ENCODE results near the gene TET2.
"Not testable (repeated sequence)": the region's sequence is repeated elsewhere in the genome, so short reads cannot be mapped to it uniquely, and the experiment has no call there.

The TET2 gene

DNA sequence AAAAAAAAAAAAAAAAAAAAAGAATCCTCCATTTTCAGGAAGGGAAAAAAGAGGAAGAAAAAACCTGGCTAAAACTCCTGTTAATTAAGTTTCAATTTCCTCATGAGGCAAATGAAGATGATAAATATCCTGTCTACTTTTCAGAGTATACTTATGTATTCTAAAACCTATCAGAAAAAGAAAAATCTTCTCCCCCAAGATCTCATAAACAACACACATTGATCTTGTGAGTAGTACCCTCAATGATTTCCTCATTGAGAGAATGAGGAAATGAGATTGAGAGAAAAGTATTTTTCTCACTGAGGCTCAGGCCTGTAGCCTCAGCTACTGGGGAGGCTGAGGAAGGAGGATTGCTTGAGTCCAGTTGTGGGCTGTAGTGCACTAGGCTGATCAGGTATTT lies 146.7 kb downstream of the TET2 start:
- DNase-seq = peak; percentile 72

DNA sequence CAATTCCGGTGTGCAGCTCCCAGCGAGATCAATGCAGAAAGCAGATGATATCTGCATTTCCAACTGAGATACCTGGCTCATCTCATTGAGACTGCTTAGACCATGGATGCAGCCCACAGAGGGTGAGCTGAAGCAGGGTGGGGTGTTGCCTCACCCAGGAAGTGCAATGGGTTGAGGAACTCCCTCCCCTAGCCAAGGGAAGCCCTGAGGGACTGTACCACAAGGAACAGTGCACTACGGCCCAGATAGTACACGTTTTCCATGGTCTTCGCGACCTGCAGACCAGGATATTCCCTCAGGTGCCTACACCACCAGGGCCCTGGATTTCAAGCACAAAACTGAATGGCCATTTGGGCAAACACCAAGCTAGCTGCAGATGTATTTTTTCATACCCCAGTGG lies 150.0 kb downstream of the TET2 start:
- DNase-seq = peak; percentile 39

DNA sequence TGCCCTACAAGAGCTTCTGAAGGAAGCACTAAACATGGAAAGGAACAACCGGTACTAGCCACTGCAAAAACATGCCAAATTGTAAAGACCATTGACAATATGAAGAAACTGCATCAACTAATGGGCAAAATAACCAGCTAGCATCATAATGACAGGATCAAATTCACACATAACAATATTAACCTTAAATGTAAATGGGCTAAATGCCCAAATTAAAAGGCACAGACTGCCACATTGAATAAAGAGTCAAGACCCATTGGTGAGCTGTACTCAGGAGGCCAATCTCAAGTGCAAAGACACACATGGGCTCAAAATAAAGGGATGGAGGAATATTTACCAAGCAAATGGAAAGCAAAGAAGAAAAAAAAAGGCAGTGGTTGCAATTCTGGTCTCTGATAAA lies 152.4 kb downstream of the TET2 start:
- DNase-seq = not testable (repeated sequence)

DNA sequence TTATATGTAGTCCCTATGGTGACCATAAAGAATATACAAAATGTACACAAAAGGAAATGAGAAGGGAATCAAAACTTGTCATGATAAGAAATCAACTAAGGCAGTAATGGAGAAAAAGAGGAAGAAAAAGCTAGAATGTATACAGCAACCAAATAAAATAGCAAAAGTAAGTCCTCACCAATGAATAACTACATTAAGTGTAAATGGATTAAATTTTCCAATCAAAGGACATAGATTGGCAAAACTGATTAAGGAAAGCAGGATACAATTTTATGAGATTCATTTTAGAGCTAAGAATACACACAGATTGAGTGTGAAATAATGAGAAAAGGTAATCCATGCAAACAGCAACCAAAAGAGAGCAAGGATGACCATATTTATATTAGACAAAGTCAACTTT lies 157.4 kb downstream of the TET2 start:
- DNase-seq = peak; percentile 28

DNA sequence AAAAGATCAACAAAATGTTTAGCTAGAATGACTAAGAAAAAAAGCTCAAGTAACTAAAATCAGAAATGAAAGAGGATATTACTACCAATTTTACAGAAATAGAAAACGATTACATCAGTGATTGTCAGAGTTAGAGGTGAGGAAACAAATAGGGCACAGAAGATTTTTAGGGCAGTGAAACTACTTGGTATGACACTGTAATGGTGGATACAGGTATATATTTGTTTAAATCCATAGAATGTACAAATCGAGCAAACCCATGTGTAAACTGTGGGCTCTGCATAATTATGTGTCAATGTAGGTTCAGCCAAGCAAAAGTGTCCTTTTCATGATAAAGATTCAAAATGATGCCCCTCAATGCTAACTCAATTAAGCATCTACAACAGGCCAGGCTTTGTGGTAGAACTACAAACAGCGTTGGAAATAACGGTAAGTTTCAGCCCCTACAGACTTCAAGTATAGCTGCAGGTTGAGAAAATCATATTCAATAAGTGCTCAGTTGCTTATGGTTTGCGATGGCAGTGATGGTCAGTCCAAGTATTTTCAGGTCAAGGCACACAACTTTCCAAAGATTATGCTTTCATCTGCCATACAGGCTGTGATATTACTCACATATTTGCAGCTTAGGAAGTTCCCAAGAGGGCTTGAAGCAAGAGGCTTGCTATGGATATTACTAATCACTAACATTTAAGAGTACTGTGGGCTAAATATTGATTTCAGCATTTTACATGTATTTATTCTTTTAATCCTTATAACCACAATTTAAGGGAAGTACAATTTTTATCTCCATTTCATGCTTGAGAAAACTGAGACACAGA lies 158.6 kb downstream of the TET2 start:
- peak; percentile 93 for DNase-seq

DNA sequence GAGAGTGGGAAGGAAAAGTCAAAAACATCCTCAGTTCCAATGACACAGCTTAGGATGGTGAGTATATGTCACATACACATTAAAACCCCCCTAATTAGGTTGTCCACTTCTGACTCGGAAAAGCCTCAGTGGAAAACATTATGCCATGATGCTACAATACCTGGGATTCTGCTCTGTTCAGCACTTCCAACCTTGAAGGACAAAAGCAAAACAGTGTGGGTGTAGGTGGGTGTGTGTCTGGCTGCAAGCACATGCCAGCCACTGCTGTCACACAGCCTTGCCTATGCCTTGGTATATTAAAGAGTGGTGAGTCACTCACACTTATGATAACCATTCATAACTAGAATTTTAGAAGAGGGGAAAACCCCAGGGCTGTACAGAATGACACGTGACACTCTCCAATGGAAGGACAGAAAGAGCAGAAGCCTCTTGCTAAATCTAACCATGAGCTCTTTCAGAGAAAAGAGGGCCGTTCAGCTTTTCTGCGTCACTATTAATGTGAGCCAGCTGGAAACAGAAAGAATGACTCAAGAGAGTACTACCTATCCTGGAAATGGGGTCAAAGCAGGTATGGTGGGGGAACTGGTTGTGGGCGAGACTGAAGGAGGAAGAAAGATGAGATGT lies 159.6 kb downstream of the TET2 start:
- peak; percentile 99 for DNase-seq

DNA sequence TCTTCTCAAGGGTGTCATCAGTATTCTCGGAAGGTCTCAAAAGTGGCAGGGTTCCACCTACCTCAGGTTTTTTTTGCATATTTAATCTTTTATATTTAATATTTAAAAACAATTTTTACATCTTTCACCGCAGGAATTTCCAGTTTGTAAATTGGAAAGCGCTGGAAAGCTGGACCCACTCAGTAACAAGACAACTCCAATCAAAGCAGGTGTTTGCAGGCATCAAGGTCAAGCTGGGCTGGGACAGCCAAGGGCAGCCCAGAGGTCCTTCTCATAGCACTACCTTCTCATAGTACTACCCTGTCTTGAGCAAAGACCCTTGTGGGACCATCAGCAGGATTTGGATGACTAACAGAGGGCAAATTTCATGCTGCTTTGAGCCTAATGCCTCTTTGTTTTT lies 160.1 kb downstream of the TET2 start:
- DNase-seq = no peak

DNA sequence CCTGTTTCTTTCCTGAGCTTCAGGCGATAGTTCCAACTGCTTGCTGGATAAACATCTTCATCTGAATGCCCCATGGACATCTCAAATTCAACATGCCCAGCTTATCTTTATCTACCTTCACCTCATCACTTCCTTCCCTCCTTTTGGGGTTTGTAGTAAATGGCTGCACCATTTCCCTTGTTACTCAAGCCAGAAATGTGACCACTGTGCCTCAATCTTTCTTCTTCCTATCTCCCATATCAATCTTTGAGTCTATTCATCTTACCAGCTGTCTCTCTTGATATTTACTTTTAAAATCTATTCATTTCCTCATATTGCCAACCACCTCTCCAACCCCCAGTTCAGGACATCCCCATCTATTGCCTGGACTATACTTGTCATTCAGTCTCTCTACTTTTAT lies 171.8 kb downstream of the TET2 start:
- no peak for DNase-seq

DNA sequence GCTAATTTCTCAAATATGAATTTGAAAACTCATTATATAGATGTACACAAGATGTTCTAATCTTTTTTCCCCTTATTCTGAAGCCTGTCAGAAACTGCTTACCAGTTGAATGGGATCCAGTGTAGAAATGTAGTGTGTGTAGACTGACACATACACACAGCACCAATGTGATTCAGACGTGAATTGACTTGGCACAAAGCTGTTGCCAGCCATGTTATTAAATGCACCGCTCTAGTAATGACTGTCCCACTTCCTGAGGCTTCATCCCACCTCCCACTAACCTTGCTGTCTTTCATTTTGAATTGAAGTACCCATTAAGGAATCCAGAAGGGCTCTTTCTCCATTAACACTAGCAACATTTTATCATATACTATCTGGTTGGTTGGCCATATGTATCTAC lies 180.5 kb downstream of the TET2 start:
- DNase-seq = no peak

DNA sequence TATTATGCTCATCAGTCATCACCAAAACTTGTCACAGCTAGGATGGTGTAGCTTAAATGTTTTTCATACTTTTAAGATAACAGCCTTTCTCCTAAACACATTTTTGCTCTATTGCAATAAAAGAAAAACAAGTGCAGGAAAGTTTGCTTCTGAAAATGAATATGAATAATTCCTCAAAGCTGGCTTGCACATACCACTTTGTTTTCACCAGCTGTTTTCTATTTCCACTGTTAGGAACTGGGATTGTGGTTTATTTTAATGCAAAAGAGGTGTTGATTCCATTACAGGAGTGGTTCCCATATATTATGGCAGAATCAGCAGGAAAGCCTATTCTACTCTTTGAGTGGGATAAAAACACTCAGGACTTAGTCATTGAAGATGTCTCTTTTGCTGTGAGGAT lies 181.3 kb downstream of the TET2 start:
- DNase-seq = no peak

DNA sequence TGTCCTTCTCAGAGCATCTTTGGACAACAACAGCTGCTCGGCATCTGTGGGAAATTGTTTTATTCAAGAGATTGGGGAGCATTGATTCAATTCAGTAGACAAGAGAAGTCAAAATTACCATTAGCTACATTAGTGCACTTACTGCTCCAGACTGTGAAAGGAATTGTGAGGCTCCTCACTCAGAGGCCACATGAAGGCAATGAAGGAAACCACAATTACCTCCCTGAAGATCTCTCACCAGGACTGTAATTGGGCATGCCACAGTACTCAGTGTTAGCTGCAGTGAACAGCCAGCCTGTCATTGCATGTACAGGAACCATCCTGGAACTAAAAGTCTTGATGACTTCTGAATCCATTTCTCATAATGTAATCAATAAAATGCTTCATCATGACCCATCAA lies 182.4 kb downstream of the TET2 start:
- DNase-seq = no peak

All from inflammatory macrophage treated with lipopolysaccharide for 4 hours (primary cell).